ENCODE measurements around the gene SCCPDH.
A peak's percentile ranks its signal among the peaks of the same experiment; 100 is the strongest.
"Not testable (repeated sequence)": the region's sequence is repeated elsewhere in the genome, so short reads cannot be mapped to it uniquely, and the experiment has no call there.

The SCCPDH gene, protein sequence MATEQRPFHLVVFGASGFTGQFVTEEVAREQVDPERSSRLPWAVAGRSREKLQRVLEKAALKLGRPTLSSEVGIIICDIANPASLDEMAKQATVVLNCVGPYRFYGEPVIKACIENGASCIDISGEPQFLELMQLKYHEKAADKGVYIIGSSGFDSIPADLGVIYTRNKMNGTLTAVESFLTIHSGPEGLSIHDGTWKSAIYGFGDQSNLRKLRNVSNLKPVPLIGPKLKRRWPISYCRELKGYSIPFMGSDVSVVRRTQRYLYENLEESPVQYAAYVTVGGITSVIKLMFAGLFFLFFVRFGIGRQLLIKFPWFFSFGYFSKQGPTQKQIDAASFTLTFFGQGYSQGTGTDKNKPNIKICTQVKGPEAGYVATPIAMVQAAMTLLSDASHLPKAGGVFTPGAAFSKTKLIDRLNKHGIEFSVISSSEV

DNA sequence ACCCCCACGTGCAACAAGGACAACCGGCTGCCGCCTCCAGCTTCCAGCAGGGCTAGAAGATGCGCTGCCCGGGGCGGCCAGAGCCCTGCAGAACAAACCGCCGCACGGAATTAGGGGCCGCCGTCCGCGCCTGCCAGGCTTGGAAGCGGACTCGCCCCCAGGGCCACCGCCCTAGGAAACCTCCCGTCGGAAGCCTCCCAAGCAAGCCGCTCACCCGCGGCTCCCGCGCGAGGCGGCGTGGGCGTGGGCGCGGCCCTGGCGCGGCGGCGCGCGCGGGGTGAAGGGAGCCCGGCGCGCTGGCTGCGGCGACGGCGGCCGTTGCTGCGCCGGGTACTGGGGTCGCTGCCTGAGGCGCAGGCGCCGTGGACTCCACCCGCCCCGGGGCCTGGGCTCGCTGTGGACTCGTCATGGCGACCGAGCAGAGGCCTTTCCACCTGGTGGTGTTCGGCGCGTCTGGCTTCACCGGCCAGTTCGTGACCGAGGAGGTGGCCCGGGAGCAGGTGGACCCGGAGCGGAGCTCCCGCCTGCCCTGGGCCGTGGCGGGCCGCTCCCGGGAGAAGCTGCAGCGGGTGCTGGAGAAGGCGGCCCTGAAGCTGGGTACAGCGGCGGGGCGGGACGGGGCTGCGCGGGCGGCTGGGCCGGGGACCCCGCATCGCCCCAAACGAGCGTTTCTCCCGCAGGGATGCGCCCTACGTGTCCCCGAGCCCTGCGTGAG, at the start of gene SCCPDH:
Gene SCCPDH, plus strand, starts transcription at position 394 of the 715 bp plus-strand sequence. Its CDS starts 14 bp downstream, at position 408.
- DNase-seq: peak; percentile 18 to 78

DNA sequence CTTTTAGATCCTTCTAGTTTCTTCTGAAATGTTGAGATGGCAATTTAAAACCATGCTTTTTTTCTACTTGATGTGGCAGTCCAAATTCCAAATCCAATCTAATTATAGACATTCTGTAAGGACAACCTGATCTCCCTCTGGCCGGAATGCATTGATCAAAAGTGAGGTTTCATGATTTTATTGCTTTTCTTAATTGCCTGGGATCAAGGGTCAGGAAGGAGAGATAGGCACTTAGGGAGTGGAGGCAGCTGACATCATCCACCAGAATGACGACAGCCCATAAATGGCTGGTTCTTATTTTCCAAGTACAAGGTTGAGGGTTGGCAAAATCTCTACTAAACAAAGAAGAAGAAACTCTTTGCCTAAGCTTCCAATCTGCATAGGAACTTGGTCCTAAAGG, 46.4 kb upstream of the SCCPDH start:
- DNase-seq: no peak

DNA sequence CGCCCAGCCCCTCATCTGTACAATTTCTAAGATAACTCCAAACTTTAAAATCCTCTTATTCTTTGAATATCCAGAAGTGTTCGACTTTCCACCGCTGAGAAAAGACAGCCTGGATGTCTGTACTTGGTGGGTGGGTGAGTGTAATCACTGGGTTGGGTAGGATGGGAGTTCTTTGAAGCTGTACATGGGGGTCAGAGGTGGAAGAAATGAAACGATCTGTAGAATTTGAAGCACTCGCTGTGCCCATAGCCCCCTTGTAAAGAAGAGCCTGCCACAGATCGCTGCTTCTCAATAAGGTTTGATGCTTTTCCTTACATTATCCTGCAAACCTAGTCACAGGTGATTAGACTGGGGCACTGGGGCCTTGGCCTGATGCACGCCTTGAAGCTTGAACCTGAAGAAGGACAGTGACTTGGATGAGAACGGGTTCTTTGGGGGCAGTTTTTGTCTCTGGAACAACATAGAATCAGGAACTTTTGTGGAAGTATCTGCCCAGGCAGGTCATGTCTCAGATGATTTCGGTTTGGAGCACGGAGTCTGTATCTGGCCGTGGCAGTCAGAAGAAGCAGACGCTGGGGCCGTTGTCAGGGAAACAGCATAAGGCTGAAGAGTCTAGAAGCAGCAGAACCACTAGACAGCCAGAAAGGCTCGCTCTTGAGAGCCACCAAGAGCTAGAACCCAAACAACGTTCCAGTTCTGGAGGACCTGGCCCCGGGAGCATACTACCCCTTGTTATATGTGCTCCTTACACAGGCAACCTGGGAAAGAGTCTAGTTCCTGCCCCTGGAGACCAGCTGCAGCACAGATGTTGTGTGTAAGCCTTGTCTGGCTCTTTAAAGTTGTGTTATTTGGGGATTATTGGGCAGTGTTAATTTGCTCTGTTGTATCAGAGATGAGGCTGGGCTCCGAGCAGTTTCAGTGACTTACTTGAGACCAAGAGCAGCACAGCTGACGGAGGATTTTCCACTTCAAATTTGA, 45.1 kb upstream of the SCCPDH start:
- DNase-seq: no peak

DNA sequence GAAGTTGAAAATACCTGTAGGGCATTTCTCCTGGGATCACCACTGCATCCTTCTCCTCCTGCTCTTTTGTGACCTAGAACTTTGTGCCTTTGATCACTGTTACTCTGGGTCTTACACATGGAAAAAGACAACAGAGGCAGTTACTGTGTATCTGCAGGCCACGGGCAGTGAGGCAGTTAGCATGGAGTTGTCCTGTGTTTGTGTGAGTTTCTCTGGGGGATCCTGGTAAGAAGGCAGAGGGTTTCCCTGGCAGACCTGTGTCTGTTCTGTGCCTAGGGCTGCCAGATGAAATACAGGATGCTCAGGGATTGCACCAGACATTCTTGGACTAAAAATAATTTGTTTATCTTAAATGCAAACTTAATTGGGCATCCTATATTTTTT, 44.4 kb upstream of the SCCPDH start:
- DNase-seq: no peak

DNA sequence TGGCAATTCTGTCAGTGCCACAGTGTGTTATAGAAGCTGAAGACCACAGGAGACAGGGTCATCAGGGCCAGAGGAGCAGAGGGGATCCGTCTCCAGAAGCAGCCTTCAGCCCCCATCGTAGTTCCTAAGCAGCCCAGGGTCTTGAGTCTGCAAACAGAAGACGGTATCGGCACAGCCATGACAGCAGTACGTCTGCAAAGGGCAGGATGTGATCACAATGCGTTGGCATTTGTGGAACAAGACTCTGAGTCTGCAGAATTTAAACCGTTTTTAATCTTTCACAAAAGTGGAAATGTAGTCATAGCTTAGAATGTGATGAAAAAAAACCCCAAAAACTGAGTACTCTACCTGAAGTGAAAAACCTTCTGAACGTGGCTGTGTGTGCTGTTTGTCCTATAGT, 44.0 kb upstream of the SCCPDH start:
- no peak for DNase-seq

DNA sequence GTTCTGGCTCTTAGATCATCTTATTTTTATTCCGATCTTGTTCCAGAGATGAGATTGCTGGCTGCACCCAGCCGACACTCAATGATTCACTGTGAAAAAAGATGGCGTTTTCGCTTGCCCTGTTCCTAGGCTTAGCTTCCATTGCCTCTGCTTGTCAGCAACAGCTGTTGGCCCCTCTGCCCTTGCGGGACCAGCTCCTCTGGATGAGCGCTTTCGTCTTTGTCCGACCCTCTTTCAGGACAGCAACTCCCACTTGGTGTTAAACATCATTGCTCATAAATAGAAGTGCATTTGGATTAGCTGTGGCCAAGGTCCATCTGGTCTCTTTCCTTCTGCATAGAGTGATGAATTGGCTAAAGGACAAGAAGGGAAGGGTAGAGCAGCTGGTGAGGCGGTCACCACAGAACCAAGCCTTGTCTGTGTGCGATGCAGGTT, 43.5 kb upstream of the SCCPDH start:
- no peak for DNase-seq

DNA sequence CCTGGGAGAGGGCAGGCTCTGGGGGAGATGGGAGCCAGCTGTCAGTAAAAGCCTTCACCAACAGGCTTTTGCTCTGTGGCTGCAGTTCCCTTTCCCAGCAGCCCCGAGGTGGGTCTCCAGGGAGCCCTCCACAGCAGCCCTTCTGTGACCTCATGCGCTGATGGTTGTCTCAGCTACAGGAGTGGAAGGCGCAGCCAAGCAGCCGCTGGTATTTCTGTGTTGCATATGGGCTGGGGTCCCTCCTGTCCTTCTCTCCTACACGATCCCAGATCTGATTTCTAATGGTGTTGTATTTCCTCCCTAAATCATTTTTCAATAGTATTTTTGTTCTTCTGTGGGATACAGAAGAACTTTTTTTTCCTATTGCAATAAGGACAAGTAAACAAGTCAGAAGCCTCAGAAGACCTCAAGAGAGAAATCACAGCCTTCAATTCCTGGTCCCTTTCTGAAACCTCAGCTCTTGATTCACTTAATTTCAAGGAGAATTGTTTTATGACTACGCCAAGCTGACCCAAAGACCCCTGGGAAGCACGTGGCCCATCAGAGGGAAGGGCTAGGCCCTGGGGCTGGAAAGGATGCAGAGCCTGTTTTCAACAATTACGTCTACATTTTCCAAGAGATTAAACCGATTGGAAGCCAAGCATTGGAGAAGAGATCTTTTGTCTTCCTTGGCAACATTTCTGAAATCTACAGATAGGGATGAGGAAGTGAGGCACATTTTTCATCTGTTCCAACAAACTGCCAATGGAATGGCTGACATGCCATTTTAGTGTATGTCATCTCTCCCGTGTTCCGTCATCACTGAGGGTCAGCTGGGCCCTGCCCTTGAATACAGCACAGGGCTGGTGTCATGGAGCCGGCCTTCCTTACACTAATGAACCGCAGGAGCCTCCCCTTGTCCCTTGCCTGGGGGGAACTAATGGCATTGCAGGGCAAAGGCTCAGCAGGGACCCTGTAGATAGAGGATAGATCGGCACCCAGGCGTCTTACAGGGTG, 42.0 kb upstream of the SCCPDH start:
- no peak for DNase-seq

DNA sequence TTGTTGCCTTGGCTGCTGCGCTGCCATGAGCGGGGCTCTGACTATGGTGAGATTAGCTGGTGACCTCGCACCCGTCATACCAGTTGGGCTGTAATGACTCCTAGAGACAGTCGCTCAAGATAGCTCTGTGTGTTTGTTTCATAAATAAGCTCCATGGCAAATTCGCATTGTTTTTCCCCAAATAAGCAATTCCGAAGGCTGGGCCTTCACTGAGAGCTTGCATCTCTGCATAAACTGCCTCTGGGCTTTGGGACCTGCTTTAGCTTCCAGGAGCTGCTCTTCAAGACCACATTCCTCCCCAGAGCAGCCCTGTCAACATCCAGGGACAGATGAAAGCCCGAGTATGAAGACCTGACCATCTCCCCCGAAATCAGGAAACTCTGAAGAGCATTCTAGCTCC, 40.7 kb upstream of the SCCPDH start:
- DNase-seq: no peak

DNA sequence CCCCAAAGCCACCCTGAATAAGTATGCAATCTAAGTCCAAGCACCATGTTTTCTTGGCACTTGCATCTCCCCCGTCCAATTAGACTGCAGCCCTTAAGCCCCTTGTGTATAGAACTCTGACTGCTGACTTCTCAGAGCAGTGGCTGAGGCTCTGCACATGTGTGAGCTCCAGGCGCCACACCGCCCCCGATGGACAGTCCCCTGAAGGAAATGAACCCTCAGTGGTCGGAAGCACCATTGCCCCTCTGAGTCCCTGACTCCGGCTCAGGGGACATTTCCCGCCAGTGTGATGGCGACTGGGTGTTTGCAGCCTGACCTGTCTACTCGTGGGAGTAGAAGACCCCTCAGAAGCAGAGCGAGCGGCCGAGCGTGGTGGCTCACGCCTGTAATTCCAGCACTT, 37.2 kb upstream of the SCCPDH start:
- no peak for DNase-seq

DNA sequence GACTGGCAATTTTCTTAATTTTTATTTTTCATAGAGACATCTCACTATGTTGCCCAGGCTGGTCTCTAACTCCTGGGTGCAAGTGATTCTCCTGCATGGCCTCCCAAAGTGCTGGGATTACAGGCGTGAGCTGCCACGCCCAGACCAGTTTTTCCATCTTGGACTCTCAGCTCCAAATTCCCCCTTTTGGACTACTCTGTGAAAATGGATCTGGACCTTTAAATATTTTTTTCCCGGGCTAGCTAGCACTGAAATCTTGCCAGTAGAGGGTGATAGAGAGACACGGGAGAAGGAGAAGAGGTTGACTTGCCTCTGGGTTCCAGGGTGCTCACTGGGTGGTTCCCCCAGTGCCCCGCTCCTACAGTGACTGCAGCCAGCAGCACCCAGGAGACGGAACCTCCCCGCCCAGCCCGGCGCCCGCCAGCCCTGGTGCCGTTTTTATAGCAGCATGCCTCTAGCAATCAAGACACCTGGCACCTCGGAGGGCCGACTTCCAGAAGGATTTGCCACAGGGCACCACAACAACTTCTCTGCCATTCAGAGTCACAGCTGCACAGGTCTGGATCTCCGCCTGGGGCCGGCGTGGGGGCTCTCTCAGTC, 34.7 kb upstream of the SCCPDH start:
- peak; percentile 63 to 70 for DNase-seq

DNA sequence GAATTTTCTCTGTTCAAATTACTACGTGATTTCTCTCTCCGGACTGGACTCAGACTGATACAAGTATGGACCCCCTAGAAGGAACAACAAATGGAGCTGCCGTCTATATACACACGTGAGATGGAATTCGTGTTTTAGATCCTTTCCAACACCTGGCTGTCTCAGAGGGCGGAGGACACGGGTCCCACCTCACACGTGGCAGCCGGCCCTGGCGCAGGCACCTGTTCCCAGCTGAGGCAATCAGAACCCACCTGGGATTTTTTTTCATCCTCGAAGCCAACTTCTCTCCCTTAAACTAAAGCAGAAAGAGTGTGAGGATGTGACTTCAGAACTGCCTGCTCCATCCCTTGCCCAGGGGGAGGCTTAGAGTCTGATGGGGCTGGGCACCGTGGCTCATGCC, 34.1 kb upstream of the SCCPDH start:
- DNase-seq: no peak

DNA sequence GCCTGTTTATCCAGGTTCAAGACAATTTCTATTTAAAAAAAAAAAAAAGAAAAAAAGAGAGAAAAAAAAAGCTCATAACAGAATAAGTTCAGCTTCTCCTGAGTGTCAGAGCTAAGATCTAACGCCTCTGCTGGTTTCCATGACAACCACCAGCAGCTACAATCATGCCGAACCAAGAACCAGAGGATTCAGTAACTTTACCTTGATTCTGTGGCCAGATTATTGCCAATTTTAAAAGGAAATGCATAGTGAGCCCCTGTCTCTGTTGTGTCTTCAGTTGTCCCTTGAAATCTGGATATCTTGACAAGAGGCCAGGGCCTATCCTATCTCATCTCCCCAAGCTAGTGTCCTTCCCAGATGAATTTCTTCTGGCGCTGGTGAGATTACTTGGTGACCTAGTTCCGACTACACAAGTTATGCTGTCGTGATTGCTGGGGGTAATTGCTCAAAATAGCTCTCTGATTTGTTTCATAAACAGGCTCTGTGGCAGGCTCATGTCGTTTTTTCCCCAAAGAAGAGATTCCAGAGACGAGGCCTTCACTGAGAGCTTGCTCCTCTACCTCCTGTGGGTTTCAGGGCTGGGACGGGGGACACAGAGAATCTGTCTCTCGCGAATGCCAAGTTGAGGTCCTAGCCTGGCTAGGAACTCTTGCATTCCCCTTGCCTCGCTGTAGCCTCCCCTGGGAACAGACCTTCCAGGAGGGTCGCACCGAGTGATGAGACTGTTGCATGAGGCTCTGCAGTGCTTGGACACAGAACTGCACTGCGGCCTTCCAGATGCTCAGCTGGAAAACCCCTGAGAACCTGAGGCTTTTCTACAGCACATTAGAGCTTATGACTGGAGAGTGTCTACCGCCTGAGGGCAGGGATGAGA, 32.4 kb upstream of the SCCPDH start:
- no peak for DNase-seq

DNA sequence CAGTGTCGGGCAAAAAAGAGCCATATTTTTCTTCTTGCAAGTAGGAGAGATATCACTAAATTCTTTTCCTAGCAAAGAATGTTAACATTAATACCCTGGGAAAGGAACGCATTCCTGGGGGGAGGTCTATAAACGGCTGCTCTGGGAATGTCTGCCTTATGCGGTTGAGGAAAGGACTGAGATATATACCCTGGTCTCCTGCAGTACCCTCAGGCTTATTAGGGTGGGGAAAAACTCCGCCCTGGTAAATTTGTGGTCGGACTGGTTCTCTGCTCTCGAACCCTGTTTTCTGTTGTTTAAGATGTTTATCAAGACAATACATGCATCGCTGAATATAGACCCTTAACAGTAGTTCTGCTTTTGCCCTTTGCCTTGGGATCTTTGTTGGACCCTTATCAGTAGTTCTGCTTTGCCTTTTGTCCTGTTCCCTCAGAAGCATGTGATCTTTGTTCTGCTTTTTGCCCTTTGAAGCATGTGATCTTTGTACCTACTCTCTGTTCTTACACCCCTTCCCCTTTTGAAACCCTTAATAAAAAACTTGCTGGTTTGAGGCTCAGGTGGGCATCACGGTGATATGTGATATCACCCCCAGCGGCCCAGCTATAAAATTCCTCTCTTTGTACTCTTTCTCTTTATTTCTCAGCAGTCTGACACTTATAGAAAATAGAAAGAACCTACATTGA, 29.9 kb upstream of the SCCPDH start:
- not testable (repeated sequence) for DNase-seq

DNA sequence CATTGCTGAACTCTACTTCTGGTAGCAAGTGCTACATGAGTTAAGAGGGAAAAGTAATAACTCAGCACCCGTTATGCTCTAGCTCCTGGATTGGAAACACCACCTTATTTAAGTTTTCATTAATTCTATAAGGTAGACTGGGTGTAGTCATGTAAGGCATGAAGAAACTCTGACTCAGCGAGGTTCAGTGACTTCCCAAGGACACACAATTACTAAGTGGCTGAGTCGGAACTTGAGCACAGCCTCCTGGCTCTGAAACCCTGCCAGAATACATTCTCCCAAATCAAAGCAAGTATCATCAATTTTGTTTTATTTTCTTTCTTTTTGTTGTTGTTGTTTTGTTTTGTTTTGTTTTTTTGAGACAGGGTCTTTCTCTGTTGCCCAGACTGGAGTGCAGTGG, 29.1 kb upstream of the SCCPDH start:
- DNase-seq: no peak

DNA sequence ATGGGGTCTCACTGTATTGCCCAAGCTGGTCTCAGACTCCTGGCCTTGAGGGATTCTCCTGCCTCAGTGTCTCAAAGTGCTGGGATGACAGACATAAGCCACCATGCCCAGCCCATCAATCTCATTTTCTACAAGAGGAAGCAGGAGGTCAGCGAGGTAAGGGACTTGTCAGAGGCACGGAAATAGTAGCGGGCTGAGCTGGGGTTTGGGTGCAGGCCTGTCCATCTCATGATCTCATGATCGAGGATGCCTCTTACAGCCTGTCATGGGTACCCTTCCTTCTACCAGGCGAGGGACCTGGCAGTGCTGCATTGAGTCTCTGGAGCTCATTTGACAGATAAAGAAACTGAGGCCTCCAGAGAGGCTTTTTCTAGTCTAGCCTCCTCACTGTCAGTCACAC, 28.5 kb upstream of the SCCPDH start:
- DNase-seq: no peak

DNA sequence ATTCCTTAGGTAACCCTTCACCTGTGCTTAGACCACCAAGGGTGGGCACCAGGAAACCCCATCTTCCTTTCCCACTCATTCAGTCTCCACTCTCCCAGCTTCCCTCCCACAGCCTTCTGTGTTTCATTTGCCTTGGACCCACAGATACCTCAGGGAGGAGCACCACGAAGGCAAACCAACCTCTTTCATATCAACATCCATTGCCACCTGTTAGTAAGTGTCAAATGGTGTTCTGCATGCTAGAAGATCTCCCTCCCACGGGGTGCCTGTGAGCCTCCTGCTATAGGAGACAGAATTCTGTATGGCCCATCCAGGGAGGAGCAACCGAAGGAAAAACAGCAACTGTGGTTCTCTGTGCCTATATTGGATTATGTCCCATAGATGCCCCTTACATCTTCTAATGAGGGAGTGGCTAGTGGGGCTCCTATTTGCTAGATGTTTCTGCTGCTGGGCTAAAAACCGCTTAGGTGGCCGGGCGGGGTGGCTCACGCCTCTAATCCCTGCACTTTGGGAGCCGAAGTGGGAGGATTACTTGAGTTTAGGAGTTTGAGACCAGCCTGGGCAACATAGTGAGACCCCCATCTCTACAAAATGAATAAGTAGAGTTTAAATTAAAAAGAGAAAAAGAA, 25.6 kb upstream of the SCCPDH start:
- DNase-seq: no peak

DNA sequence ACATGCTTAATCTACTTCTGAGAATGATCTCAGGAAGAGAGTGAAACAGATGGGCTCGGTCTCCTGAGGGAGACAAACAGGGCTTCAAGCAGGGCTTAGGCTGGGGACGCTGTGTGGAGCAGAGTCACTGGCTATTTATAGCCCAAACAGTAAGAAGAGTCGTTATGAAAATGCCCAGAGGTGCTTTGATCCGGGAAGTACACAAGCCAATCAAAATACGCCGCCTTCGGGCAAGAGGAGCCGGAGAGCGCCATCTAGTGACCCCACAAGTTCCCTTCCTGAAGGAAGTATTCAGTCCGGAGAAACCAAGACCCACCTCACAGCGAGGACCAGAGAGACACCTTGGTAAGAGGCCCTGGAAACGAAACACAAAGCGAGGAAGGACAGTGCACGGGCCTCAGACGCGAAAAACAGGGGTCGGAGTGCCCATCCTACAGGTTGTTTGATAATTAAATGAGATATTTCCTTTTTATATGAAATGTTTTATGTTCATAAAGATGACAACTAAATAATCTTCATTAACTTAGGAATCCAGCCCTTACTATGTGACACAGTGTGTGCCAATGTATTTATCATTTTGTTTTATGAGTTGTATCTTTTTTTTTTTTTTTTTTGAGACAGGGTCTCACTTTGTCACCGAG, 25.0 kb upstream of the SCCPDH start:
- DNase-seq: peak; percentile 79 to 81

DNA sequence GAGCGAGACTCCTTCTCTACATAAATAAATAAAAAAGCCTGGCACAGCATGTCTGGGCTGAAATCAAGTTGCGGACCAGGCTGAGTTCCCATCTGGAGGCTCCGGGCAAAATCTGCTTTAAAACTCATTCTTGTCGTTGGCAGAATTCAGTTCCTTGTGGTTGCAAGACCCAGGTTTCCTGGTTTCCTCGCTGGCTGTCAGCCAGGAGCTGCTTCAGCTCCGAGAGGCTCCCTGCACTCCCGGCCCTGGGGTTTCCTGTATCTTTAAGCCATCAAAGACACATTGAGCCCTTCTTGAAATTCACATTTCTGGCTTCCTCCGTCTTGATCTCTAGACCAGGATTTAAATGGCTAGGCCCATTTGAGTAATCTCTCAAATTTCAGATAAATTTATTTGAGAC, 20.6 kb upstream of the SCCPDH start:
- no peak for DNase-seq

DNA sequence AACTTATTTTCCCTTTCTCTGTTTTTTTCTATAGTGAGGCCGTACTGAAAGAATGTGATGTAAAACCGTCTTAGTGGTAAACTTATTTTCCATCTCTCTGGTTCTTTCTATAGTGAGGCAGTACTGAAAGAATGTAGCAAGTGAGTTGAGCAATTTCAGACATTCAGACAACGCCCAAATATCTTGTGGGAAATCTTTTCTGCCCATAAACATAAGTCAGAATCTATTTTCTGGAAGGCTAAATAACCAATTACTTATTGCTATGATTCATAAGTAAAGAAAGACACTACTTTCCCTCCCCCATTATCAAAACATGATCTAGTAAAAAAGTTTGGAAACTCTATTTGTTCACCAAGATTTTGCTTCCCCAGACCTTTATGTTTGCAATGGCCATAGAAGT, 18.8 kb upstream of the SCCPDH start:
- DNase-seq: no peak

Data from NCI-H526 (cell line).